ENCODE data around the gene GPC6. TPM values are rescaled to one million over a fixed set of nuclear protein-coding genes. Genes with fewer than 3 reads are reported as not detected.

GPC6 gene
- total RNA-seq, 1 donor from 2014 or later = 5.5 TPM

DNA sequence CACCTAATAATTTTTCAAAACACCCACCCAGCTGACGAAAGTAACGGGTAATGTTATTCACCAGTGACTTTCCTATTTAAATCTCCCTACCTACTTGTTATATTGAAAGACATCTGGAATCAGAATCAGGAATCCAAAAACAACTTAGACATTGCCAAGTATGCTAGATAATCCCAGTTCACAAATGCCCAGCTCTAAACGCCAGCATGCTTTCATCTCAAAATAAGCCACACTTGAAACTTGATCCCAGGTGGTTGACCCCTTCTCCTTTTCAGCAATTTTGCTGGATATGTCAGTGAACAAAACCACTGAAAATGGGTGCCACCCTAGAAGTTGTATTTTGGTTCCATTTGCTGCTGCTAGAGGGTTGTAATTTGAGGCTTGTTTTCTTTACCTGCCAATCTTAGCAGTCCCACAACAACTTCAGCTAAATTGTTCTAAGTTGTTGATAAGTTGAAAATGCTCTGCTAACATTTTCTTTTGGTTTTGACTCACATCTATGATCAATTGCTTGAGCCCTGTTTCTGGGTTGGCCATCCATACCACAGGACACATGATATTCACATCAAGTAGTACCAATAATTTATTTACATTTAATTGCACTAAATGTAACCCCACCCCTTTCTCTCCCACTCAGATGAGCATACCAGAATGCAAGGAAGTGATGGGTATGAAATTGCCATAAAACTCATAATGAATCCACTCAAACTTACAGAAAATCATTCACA is 1186.4 kb downstream of the GPC6 start:
- FAIRE-seq (no peak), DNase-seq (ENCODE audit: low read depth) (no peak)
- no peak overlapping the region for H3K4me3 ChIP-seq (ENCODE audit: low read depth, low read length)
- no peaks in the 10 kb centered on the region for H3K36me3 ChIP-seq (ENCODE audit: control insufficient read depth, insufficient read depth, low read length)
- TF ChIP-seq, protein P1, sequence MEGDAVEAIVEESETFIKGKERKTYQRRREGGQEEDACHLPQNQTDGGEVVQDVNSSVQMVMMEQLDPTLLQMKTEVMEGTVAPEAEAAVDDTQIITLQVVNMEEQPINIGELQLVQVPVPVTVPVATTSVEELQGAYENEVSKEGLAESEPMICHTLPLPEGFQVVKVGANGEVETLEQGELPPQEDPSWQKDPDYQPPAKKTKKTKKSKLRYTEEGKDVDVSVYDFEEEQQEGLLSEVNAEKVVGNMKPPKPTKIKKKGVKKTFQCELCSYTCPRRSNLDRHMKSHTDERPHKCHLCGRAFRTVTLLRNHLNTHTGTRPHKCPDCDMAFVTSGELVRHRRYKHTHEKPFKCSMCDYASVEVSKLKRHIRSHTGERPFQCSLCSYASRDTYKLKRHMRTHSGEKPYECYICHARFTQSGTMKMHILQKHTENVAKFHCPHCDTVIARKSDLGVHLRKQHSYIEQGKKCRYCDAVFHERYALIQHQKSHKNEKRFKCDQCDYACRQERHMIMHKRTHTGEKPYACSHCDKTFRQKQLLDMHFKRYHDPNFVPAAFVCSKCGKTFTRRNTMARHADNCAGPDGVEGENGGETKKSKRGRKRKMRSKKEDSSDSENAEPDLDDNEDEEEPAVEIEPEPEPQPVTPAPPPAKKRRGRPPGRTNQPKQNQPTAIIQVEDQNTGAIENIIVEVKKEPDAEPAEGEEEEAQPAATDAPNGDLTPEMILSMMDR (IDR thresholded peaks at IDR 0.05; ENCODE audit: insufficient read depth, low read length, severe bottlenecking) = no peak
- no peaks in the 10 kb centered on the region for H3K27me3 ChIP-seq (ENCODE audit: control insufficient read depth, insufficient read depth, low read length)

GRCh38 chr13:94413598-94413944 is 1187.0 kb downstream of the GPC6 start:
- FAIRE-seq = no peak
- no peak for DNase-seq (ENCODE audit: low read depth)
- Histone ChIP-seq H3K27me3 (ENCODE audit: control insufficient read depth, insufficient read depth, low read length) (no peaks in the 10 kb centered on the region), H3K36me3 (ENCODE audit: control insufficient read depth, insufficient read depth, low read length) (no peaks in the 10 kb centered on the region), H3K4me3 (ENCODE audit: low read depth, low read length) (no peak overlapping the region)
- TF ChIP-seq, protein P1 (IDR thresholded peaks at IDR 0.05; ENCODE audit: insufficient read depth, low read length, severe bottlenecking) = no peak

DNA sequence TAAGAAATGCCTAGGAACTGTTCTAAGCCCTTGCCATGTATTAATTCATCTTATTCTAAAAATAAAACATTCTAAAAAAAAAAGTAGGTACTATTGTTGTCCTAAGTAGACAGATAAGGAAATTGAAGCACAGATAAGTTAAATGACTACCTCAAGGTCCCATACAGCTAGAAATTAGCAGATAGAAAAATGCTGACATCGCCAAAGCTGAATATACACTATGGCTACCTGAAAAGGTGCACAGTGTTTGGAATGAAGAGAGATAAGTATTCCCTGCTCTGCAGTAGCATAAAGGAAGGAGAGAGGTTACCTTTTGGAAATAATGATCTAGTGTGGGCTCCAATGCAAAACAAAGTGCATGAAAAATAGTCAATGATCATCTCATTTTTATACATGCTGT is 1187.5 kb downstream of the GPC6 start:
- no peaks in the 10 kb centered on the region for H3K27me3 ChIP-seq (ENCODE audit: control insufficient read depth, insufficient read depth, low read length)
- FAIRE-seq = no peak
- H3K36me3 ChIP-seq (ENCODE audit: control insufficient read depth, insufficient read depth, low read length) = no peaks in the 10 kb centered on the region
- no peak for DNase-seq (ENCODE audit: low read depth)
- H3K4me3 ChIP-seq (ENCODE audit: low read depth, low read length) = no peak overlapping the region
- TF ChIP-seq, protein P1 (IDR thresholded peaks at IDR 0.05; ENCODE audit: insufficient read depth, low read length, severe bottlenecking) = no peak

GRCh38 chr13:94414708-94415107 is 1188.1 kb downstream of the GPC6 start:
- Histone ChIP-seq H3K4me3 (ENCODE audit: low read depth, low read length) (no peak overlapping the region), H3K27me3 (ENCODE audit: control insufficient read depth, insufficient read depth, low read length) (no peaks in the 10 kb centered on the region), H3K36me3 (ENCODE audit: control insufficient read depth, insufficient read depth, low read length) (no peaks in the 10 kb centered on the region)
- TF ChIP-seq, protein P1 (IDR thresholded peaks at IDR 0.05; ENCODE audit: insufficient read depth, low read length, severe bottlenecking) = no peak
- FAIRE-seq (no peak), DNase-seq (ENCODE audit: low read depth) (no peak)

GRCh38 chr13:94415500-94416237 is 1189.1 kb downstream of the GPC6 start:
- no peak for FAIRE-seq
- Histone ChIP-seq H3K4me3 (ENCODE audit: low read depth, low read length) (no peak overlapping the region), H3K36me3 (ENCODE audit: control insufficient read depth, insufficient read depth, low read length) (no peaks in the 10 kb centered on the region), H3K27me3 (ENCODE audit: control insufficient read depth, insufficient read depth, low read length) (no peaks in the 10 kb centered on the region)
- TF ChIP-seq, protein P1 (IDR thresholded peaks at IDR 0.05; ENCODE audit: insufficient read depth, low read length, severe bottlenecking) = no peak
- no peak for DNase-seq (ENCODE audit: low read depth)
